ENCODE measurements around the gene HOXC11.

Gene HOXC11

GRCh38 chr12:53987787-53988230, 14.9 kb downstream of the HOXC11 start:
- no peak for DNase-seq

GRCh38 chr12:53988541-53989226, 15.8 kb downstream of the HOXC11 start:
- DNase-seq, result no peak

- peak; percentile 30 for DNase-seq
These were observed 16.5 kb downstream of the HOXC11 start for GRCh38 chr12:53989227-53990113.

- DNase-seq, result no peak
These were observed 17.6 kb downstream of the HOXC11 start for GRCh38 chr12:53990311-53991076.

GRCh38 chr12:53991077-53991460, 18.1 kb downstream of the HOXC11 start:
- no peak for DNase-seq

- no peak for DNase-seq
These were observed 19.5 kb downstream of the HOXC11 start for GRCh38 chr12:53992377-53992889.

GRCh38 chr12:53993162-53994008, 20.5 kb downstream of the HOXC11 start:
- no peak for DNase-seq

- no peak for DNase-seq
These were observed 21.0 kb downstream of the HOXC11 start for GRCh38 chr12:53994009-53994263.

GRCh38 chr12:53994264-53995001, 21.5 kb downstream of the HOXC11 start:
- no peak for DNase-seq

- peak; percentile 49 for DNase-seq
These were observed 22.1 kb downstream of the HOXC11 start for GRCh38 chr12:53995002-53995377.

- peak; percentile 34 for DNase-seq
These were observed 22.7 kb downstream of the HOXC11 start for GRCh38 chr12:53995378-53996239.

GRCh38 chr12:53996240-53997203, 23.6 kb downstream of the HOXC11 start:
- no peak for DNase-seq

GRCh38 chr12:53997204-53998109, 24.5 kb downstream of the HOXC11 start:
- DNase-seq, result no peak

GRCh38 chr12:53998110-53998899, 25.4 kb downstream of the HOXC11 start:
- DNase-seq, result no peak

- no peak for DNase-seq
These were observed 25.9 kb downstream of the HOXC11 start for GRCh38 chr12:53998900-53999236.

- DNase-seq, result no peak
These were observed 26.7 kb downstream of the HOXC11 start for GRCh38 chr12:53999559-54000115.

Data from CD4-positive, alpha-beta T cell treated with Interleukin-6 for 4 hours (primary cell).